Measurements from ENCODE around the gene FYB1. TPM values are rescaled to one million over a fixed set of nuclear protein-coding genes. Genes with fewer than 3 reads are reported as not detected.
"Not testable (repeated sequence)": the region's sequence is repeated elsewhere in the genome, so short reads cannot be mapped to it uniquely, and the experiment has no call there.

Gene FYB1
- total RNA-seq, 1 donor from 2014 or later, result 45.0 TPM

GRCh38 chr5:39186289-39186688, 33.1 kb downstream of the FYB1 start:
- H3K27ac ChIP-seq, result no peak overlapping the region
- H3K36me3 ChIP-seq, result no peaks in the 10 kb centered on the region
- H3K4me3 ChIP-seq, result no peak overlapping the region
- TF ChIP-seq CTCF (IDR thresholded peaks at IDR 0.05), result no peak
- no peak for DNase-seq
- no peaks in the 10 kb centered on the region for H3K27me3 ChIP-seq
- no peaks in the 10 kb centered on the region for H3K9me3 ChIP-seq
- no peaks in the 10 kb centered on the region for H3K4me1 ChIP-seq
- intact Hi-C loops (cut with DNase I), result no loop called here
- ATAC-seq, result no peak

- Histone ChIP-seq H3K9me3 (no peaks in the 10 kb centered on the region), H3K27me3 (no peaks in the 10 kb centered on the region), H3K4me1 (no peaks in the 10 kb centered on the region), H3K27ac (no peak overlapping the region), H3K36me3 (no peaks in the 10 kb centered on the region), H3K4me3 (no peak overlapping the region)
- no peak for TF ChIP-seq CTCF (IDR thresholded peaks at IDR 0.05)
- ATAC-seq (no peak), DNase-seq (no peak)
- intact Hi-C loops (cut with DNase I), result no loop called here
Observed at GRCh38 chr5:39185761-39186160, 33.6 kb downstream of the FYB1 start.

GRCh38 chr5:39179561-39179960, 39.8 kb downstream of the FYB1 start:
- not testable (repeated sequence) for H3K27ac ChIP-seq, H3K9me3 ChIP-seq

GRCh38 chr5:39178861-39179260, 40.5 kb downstream of the FYB1 start:
- peak overlapping the region; percentile 8 for H3K27ac ChIP-seq
- H3K9me3 ChIP-seq, result no peaks in the 10 kb centered on the region
- H3K4me1 ChIP-seq, result peaks cover 6% of the 10 kb centered on the region
- intact Hi-C loops (cut with DNase I), result no loop called here
- TF ChIP-seq CTCF (IDR thresholded peaks at IDR 0.05), result no peak
- DNase-seq, result no peak
- no peaks in the 10 kb centered on the region for H3K36me3 ChIP-seq
- no peaks in the 10 kb centered on the region for H3K27me3 ChIP-seq
- no peak overlapping the region for H3K4me3 ChIP-seq
- no peak for ATAC-seq

More at GRCh38 chr5:39179561-39179960, 39.8 kb downstream of the FYB1 start:
- ATAC-seq; DNase-seq; H3K4me1 ChIP-seq; H3K27me3 ChIP-seq; H3K36me3 ChIP-seq; H3K4me3 ChIP-seq; intact Hi-C loops (cut with DNase I): not testable (repeated sequence)

- intact Hi-C loops (cut with DNase I), result no loop called here
- ATAC-seq (peak; percentile 61), DNase-seq (no peak)
- H3K27me3 ChIP-seq, result no peaks in the 10 kb centered on the region
- H3K36me3 ChIP-seq, result no peaks in the 10 kb centered on the region
- peaks cover 6% of the 10 kb centered on the region for H3K4me1 ChIP-seq
- H3K4me3 ChIP-seq, result no peak overlapping the region
- no peak for TF ChIP-seq CTCF (IDR thresholded peaks at IDR 0.05)
- no peaks in the 10 kb centered on the region for H3K9me3 ChIP-seq
- no peak overlapping the region for H3K27ac ChIP-seq
Observed at GRCh38 chr5:39178171-39178570, 41.2 kb downstream of the FYB1 start.

GRCh38 chr5:39177631-39177964, 41.8 kb downstream of the FYB1 start:
- no peak overlapping the region for H3K4me3 ChIP-seq
- intact Hi-C loops (cut with DNase I), result no loop called here
- no peak for TF ChIP-seq CTCF (IDR thresholded peaks at IDR 0.05)
- H3K4me1 ChIP-seq, result peaks cover 6% of the 10 kb centered on the region
- no peak overlapping the region for H3K27ac ChIP-seq
- ATAC-seq (peak; percentile 77), DNase-seq (no peak)
- no peaks in the 10 kb centered on the region for H3K9me3 ChIP-seq
- H3K27me3 ChIP-seq, result no peaks in the 10 kb centered on the region
- no peaks in the 10 kb centered on the region for H3K36me3 ChIP-seq
